HG02610 (cell line): ENCODE data around the gene WFIKKN2.

Experiments used
- ATAC-seq: cut with Tn5 transposase; IDR thresholded peaks from one replicate; pipeline ENCODE4 v1.9.1; 2021; ENCODE audit warnings: mild to moderate bottlenecking, moderate library complexity; ENCODE audit not compliant: unreplicated experiment

WFIKKN2 gene

GRCh38 chr17:50833510-50834428, 1.6 kb upstream of the WFIKKN2 start:
- ATAC-seq: no peak

- no peak for ATAC-seq
Observed at GRCh38 chr17:50834429-50835300, 721 bp upstream of the WFIKKN2 start.

- no peak for ATAC-seq
Observed at GRCh38 chr17:50836826-50837225, 1.4 kb downstream of the WFIKKN2 start.

- no peak for ATAC-seq
Observed at GRCh38 chr17:50837286-50837979, 2.0 kb downstream of the WFIKKN2 start.

- ATAC-seq: no peak
Observed at GRCh38 chr17:50837980-50838954, 2.9 kb downstream of the WFIKKN2 start.

GRCh38 chr17:50839591-50840310, 4.4 kb downstream of the WFIKKN2 start:
- no peak for ATAC-seq

- ATAC-seq: no peak
Observed at GRCh38 chr17:50840311-50840851, 5.0 kb downstream of the WFIKKN2 start.

- no peak for ATAC-seq
Observed at GRCh38 chr17:50841277-50841948, 6.0 kb downstream of the WFIKKN2 start.

GRCh38 chr17:50841949-50842354, 6.6 kb downstream of the WFIKKN2 start:
- ATAC-seq: no peak

GRCh38 chr17:50842506-50843149, 7.2 kb downstream of the WFIKKN2 start:
- ATAC-seq: no peak

- no peak for ATAC-seq
Observed at GRCh38 chr17:50843150-50843905, 7.9 kb downstream of the WFIKKN2 start.

GRCh38 chr17:50844117-50844700, 8.8 kb downstream of the WFIKKN2 start:
- no peak for ATAC-seq

GRCh38 chr17:50845240-50846147, 10.1 kb downstream of the WFIKKN2 start:
- no peak for ATAC-seq

- ATAC-seq: no peak
Observed at GRCh38 chr17:50847566-50847965, 12.2 kb downstream of the WFIKKN2 start.

GRCh38 chr17:50848039-50848438, 12.7 kb downstream of the WFIKKN2 start:
- no peak for ATAC-seq

- no peak for ATAC-seq
Observed at GRCh38 chr17:50848711-50849110, 13.3 kb downstream of the WFIKKN2 start.
